LoVo (cell line): Measurements from ENCODE around the gene KY.
A peak's percentile ranks its signal among the peaks of the same experiment; 100 is the strongest.

Experiments
- DNase-seq: peaks from one replicate; pipeline ENCODE4 v3.0.0-alpha.2; 2016; ENCODE audit warnings: low spot score

KY gene, protein sequence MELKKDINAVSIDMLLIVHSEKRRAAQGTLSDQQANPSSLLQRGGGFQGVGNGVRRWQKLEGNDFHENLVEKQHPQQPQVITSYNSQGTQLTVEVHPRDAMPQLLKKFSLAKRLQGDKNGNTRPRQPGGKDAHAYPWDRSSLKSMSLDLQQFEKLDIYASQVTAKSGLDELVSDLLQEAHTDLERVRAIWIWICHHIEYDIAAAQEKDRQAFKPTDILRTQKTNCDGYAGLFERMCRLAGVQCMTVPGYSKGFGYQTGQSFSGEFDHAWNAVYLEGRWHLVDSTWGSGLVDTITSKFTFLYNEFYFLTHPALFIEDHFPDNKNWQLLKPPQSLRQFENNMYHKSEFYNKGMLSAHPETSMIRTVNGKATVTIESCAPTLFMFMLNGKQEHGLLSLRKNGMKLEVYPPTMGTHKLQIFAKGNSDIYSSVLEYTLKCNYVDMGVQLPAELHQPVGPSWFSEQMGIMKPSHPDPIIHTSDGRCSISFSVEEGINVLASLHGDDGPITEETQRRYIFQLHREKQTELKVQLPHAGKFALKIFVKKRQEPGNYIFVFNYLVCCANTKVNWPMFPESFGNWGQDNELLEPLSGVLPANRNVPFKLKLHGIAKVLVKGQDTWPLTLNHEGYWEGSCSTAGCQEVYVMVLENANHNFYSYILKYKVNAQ

DNA sequence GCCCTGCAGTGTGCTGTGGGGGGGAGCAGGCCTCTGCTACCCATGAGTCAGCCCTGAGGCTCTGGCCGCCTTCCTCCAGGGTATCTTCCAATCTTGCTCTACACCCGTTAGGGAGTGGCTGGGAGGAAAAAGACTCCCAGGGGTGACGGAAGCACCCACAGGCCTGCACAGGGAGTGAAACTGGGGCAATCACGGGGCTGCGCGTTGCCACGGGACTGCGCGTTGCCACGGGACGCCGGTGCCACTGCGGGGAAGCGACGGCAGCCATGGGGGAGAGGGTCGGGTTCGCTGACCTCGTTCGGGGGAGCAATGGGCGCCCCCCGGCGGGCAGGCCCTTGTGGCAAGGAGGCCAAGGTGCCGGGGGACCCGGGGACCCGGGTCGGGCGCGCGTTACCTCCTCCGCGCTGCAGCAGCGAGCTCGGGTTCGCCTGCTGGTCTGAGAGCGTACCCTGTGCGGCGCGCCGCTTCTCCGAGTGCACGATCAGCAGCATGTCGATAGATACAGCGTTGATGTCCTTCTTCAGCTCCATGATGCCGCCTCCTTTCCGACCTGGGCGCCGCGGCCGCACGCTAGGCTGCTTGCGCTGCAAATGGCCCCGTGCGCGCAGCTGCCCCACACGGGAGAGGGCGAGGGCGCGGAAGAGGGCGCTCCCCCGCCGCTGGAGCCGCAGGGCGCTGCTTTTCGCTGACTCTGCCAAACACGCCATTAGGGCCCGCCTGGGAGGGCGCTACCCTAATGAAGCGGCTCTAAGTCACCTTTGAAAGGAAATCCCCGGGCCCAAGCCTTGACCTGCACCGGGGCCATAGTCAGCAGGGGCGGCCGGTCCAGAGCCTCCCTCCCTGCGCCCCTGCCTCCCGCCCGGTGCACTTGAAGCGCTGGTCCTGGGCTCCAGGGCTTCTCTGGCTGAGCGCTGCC, at the start of gene KY:
TSS of gene KY (minus strand) at position 592 of the 916 bp plus-strand sequence. CDS start at position 530, 62 bp downstream.
- DNase-seq = no peak

DNA sequence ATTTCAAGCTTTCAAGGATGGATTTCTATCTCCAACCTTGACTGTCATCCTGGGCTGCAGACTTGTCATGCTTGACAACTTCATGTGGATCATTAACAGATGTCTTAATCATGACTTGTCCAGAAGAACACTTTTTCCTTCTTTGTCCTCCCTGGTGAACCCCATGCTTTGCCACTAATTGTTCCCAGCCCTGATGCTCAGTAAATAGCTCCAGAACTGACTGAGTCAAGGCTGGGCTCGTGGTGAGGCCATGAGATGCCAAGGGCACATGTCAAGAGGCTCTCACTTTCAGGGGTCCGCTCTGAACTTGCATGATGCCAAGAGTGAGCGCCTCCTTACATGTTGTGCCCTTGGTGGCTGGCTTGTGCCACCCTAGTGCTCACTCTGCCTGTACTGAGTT, 48.9 kb upstream of the KY start:
- no peak for DNase-seq

DNA sequence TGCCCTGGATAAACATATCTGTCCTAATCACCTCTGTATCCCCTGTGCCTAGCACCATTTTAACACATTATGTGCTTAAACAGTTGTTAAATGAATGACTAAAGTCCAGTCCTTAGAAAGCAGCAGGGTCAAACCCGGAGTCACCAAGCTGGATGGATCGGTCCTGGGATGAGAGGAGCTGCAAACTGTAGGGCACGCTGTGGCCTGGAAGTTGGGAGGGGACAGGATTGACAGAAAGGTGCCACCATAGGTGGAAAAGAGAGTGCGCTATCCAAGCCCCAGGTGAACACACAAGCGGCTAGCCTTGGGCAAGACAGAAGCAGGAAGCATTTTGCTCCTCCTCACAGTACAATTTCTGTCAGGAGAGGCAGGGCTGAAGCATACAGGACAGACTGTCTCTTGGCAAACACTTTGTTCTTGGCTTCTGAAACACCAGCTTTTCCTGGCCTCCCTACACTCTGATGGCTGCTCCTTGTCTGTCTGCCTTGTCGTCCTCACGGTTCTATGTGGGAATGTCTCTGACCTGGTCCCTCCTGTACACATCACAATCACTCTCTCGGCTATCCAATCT, 48.4 kb upstream of the KY start:
- DNase-seq = no peak

DNA sequence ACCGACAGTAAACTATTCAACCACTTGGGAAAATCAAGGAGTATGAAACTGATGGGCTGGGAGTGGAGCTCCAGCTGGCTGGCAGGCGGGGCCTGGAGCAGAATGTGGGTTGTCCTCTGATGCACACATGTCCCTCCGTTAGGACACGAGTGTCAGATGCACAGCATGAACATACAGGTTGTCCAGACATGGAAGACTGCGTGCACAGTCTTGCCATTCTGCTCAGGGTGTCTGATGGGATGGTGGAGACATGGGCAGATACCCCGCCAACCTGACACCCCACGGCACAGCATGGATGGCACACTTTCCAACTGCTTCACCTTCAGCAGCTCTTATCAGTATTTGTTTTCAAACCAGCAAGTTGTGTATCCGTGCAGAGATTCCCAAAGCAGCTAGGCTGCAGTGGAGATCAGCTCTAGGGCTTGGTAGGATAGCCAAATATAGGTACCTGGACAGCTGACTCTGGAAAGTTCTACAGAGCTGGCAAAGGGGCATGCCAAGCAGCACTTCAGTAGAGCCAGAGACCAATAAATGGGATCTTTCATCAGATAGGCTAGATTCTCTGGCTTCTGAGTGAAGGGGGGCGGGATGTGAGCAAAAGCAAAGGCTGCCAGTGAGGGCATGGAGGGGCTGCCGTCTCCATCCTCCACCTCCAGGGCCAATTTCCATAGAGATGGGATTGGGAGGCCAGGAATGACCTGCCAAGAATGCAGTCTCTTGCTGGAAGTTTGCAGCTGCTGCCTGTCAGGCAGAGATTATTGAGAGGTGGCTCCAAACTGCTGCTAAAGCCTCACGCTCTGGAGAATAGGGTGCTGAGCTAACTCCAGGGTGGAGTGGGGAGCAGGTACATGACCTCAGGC, 47.2 kb upstream of the KY start:
- no peak for DNase-seq

DNA sequence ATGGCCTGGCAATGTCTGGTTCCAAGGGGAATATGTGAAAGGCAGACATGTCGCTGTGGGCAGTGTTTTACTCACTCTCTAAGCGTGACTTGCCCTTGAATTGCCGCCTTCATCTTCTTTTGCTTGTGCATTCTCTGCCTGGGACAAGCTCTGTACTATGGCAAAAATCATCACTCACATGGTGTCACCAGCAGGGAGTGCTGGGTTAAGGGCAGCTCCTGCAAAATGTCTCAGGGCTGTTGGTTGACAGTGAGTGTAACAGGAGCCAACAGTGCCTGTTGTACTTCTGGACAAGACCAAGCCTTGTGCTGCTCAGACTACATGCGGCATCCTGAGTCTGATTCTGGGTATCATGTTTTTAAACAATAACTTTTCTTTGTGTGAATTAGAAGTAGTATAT, 45.3 kb upstream of the KY start:
- no peak for DNase-seq

DNA sequence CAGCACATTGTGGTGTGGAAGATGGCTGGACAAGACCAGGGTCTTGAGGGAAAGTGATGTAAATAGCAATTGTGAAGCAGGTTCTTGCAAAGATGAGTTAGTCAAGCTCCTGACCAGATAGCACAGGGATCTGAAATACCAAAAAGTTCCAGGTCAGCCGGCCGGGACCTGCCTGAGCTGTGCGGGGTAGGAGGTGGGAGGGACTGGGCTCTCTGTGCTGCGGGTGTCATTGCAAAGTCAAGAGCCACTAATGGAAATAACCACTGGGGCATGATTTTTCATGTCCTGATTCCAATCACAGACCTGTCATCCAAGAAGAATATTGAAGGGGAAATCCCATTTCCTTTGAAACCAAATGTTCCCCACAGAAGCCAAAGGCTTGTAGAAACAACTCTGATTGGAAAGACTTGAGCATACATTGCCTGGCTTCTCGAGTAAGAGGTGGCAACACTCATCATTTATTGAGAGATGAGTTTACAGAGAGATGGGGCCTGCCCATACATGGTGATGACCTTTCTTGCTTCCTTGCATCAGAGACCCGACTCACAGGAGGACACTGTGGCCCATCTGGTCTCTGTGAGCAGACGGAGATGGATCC, 44.2 kb upstream of the KY start:
- DNase-seq = no peak

DNA sequence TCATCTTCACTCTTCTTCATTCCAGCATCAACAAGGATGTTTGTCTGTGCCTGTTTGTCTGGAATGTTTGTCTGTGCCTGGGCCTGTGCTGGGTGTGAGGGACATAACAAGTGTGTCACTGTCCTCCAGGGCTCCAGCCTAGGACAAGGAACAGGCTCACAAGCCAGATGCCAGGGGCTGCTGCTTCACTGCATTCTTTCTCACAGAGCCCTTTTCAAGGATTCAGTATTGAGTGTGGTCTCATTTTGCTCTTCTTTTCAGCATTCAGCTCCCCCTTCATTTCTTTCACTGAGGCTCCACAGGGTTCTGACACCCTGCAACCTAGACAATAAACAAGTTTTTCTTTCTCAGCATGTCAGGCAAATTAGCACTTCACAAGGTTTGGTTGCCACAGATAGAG, 43.6 kb upstream of the KY start:
- no peak for DNase-seq

DNA sequence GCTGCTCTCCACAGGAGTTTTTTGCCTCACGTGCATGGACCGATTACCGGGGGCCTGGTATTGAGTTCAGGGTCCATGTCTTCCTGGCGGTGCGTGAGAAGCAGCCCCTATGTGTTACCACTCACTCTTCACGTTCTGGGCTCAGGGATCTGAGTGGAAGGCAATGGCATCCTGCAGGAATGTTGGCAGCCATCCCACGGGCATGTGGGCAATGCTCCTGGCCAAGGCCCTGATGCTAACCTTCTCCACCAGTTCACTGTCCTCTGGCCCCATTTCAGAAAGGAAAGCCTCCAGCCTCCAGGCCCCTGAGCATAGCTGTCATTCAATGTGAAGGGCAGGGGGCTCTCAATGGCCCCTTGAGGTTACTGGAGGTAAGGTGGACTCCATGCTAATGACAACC, 43.0 kb upstream of the KY start:
- DNase-seq = no peak

DNA sequence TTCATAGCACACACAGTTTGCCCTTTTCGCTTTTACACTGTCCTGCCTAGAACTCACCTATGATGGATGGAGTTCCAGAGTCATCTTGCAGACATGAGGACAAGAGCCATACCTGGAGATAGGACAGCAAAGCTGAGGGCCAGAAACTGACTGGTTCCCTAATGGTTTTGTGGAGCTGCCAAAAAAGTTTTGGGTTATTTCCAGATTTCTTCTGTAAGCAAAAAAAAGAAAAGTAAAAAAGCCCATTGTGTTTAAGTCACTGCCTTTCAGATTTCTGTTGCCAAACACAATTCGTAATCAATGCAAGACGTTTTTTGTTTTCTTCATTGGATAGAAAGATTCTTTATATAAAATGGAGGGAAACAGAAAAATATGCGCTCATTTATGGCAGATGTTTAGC, 42.4 kb upstream of the KY start:
- no peak for DNase-seq

DNA sequence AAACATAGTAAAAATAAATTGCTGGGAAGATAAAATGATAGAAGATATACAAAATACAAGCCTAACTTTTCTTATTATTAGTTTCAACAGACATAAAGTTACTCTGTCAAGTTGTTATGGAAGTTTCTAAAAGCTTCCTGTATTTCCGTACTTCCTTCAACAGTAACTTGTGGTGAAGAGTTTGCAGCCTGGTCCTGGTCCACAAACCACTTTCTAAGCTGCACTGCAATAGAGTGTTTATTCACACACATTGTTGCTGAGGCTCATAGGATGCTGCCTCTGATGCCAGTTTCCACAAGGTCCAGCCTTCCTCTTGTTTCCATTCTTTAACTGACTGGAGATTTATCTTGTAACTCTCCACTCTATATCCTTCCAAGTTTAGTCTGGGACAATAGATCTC, 39.4 kb upstream of the KY start:
- DNase-seq = no peak

DNA sequence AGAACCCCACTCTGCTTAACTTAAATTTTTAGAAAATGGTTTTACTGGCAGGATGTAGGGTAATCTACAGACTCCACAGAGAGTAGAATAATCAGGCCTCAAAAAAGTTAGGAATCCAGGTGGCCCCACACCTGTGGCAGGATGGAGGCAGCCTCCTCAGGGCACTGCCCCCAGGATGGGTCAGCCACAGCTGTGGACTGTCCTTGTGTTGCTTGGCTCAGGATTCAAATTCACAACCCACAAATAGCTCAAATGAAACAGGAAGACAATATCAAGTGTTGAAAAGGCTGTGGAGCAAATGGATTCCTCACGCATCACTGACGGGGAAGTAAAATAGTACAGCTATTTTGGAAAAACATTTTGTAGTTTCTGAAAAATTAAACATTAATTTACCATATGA, 36.8 kb upstream of the KY start:
- DNase-seq = no peak

DNA sequence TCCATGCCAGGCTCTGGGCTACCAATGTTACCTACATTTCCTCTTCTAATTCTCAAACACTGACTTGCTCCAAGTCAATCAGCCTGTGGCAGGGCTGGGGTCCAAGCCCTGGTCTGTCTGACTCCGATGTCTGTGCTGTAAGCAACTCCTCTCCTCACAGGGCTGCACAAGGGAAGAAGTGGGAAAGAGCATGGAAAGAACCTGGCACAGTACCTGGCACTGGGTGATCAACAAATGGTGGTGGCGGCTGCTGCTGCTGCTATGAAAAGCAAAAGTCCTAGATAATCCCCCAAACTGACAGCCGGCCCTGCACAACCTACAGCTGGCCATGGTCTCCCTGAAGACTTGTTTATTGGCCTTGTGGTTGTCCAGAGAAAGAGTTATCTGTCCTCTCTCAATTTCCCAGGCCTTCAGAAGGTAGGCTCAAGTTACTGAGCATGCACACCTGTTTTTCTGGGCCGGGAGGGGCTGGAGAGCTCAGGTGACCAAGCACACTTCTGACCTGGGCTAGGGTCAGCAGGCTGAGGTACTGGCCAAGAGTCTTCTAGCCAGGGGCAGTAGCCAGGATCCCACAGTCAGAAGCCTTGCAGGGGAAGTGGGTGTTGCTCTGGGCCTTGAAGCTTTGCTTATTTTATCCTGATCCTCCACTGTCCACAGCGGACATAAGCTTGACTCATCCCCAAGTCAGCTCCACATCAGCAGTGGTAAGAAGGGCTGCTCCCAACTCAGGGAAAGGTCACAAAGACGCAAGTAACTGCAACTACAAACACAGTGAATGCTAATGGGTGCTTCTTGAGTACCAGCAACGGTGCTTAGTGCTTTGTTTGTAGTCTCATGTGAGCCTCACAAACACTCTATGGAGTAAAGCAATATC, 35.3 kb upstream of the KY start:
- no peak for DNase-seq

DNA sequence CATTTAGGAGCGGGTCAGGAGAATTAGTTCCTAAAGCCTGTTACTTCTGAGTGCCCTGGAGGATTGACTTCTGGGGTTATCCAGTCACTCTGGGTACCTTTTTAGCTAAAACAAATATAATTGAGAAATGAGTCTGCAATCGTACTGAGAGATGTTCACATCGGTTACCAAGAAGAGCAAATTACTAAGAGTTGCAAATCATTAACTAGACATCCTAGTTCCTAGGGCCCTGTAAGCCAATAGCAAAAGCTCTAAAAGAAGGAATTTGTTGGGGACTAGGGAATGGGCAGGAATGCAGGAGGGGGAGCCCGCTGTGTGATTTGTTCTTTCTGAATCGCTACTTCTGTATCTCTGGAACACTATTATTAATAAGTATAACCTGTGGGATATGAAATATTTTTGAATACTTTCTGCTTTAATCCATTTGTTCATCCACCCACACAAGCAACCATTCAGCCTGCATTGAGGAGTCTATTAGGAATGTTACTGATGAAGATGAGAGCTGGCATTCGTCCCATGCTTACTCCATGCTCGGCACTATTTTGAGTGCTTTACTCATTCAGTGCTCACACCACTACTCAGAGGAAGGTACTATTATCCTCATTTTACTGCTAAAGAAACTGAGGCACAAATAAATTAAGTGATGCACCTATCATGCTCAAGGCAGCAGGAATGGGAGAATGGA, 31.5 kb upstream of the KY start:
- no peak for DNase-seq

DNA sequence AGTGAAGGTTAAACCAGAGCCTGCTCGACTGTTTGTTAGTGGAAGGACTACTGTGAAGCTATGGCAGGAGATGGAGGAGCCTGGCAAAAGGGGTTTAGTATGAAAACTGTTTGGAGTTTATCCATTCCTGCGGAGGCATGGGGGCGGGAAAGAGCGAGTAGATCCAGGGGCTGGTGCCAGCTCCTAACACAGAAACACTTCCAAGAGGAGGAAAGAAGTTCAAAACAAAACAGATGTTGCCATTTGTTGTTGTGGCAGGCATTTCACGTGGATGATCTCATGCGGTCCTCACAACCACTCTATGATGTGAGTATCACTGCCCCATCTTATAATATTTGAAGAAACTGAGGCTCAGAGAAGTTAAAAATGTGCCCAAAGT, 30.7 kb upstream of the KY start:
- DNase-seq = no peak

DNA sequence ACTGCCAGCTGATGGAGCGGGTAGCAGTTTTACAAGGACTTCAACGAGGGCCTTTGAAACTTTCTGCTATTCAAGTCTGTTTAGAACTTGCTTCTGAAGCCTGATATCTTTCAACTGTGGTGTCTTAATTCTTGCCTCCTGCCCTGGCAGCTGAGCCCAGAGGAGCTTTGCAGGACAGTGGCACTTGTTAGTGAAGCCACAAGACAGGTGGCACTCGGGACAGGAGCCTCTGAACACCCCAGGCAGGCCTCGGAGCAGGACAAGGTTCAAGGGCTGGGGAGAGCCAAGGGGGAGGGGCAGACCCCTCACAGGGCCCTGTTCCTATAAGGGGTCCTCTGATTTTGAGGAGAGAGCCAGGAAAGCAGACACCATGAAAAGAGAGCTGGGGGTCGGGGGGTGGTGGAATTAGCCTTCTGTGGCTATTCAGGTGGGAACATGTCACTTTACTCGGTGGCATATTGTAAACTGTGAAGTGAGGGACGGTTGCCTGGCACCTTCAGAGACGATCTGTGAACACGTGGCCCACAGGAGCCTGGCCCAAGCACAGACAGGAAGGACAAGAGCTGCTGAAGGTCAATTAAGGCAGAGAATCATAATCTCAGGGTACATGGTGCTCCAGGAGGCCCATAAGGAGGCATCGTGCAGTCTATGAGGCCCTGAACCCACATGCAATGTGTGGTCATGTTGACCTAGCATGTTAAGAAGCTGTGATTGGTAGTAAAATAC, 30.1 kb upstream of the KY start:
- DNase-seq = no peak

DNA sequence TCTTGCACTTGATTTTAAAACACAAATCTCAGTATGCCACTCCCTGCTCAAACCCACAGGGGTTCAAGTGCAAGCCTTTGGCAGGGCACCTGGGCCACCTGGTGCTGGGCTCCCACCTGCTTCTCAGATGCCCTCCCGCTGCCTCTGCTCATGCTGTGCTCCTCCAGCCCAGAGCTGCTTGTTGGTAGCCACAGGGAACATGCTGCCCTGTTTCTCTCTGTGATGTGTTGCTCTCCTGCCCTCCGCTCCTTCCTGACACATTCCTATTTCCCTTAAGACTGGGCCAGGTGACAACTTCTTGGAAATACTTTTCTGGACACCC, 27.1 kb upstream of the KY start:
- no peak for DNase-seq

DNA sequence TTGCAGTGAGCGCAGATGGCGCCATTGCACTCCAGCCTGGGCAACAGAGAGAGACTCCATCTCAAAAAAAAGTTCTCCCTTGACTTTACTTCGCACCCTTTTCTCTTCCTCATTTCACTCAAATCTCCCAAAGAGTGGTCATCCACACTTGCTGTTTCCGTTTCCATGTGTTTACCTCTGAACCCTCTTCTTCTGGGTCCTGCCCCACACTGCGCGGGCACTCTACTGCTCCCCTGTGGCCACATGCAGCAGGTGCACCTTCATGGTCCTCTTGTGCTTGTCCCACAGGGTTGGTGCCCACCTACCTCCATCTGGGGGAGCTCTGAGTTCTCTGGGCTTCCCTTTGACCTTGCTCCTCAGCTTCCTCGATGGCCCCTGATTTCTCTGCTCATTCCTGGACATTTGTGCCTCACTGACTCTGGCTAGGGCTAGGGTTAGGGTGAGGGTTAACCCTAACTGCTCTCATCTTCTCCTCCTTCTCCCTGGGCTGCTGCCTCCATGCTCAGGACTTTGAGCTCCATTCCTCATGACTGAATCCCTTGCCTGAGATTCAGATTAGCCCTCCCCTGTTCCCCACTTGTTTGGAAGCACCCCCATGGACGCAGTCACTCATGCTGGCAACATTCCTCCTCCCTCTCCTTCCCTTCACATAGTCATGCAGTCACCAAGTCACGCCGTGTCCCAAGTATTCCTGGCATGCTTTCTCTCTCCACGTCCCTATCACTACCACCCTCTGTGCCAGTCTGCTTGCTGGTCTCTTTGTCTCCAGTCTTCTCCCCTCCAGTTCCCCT, 26.6 kb upstream of the KY start:
- DNase-seq = peak; percentile 4

DNA sequence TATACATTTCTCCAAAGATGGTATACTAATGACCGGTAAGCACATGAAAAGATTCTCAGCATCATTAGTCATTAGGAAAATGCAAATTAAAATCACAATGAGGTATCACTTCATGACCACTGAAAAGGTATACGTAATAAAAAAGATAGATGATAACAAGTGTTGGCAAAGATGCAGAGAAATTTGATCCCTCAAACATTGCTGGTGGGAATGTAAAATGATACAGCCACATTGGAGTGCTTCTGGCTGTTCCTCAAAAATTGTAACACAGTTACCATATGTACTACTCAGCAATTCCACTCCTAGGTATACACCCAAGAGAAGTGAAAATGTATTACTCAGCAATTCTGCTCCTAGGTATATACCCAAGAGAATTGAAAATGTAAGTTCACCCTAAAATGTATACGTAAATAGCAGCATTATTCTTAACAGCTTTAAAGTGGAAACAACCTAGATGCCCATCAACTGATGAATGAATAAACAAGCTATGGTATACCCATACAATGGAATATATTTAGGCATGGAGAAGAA, 25.0 kb upstream of the KY start:
- DNase-seq = no peak
